SK-N-SH (cell line): Measurements from ENCODE around the gene UBE2D1. TPM values are rescaled to one million over a fixed set of nuclear protein-coding genes. Genes with fewer than 3 reads are reported as not detected.

Source experiments
- CTCF ChIA-PET: fragments of 300-600, 350-600 bp; formaldehyde crosslinking; extraction: SDS; loops from one replicate; lab custom pipeline; 2021; lab: Yijun Ruan, JAX
- POLR2A ChIA-PET: fragments of 350-600 bp; sonication (Branson Sonifier 250); formaldehyde crosslinking; extraction: SDS; loops from one replicate; lab custom pipeline; 2020; ENCODE audit warnings: antibody characterized with exemption, inconsistent platforms; lab: Yijun Ruan, JAX
- DNase-seq: peaks from one replicate; pipeline ENCODE4 v3.0.0; 2012
- H2AFZ ChIP-seq: fragments of 200-600 bp; sonication (generic); 2 replicates; pipeline ENCODE4 v1.8.1; 2016; ENCODE audit warnings: antibody characterized with exemption, mild to moderate bottlenecking, low read depth
- H3F3A ChIP-seq: fragments of 200-600 bp; sonication (generic); replicated peaks from 2 replicates; pipeline ENCODE3; 2016; ENCODE audit warnings: antibody characterized with exemption, mild to moderate bottlenecking; ENCODE audit not compliant: insufficient read depth
- H3K27ac ChIP-seq, 2 experiments: fragments of 200-500 bp in 1 of 2; fragments of 200-600 bp in 1 of 2; sonication (Bioruptor generic) in 1 of 2; sonication (generic), shearing (Covaris generic) in 1 of 2; 2 replicates each; pipeline versions ENCODE4 v1.5.1 to v1.6.1; 2014 to 2016; ENCODE audit warnings: low read depth in 2 of 2, inconsistent platforms in 1 of 2, low read length in 1 of 2, mild to moderate bottlenecking in 1 of 2, mixed read lengths in 1 of 2
- H3K27me3 ChIP-seq: fragments of 200-600 bp; sonication (generic), shearing (Covaris generic); 2 replicates; pipeline ENCODE4 v1.6.1; 2016; ENCODE audit warnings: mixed run types; ENCODE audit not compliant: insufficient read depth
- H3K36me3 ChIP-seq, 2 experiments: fragments of 200-500 bp in 1 of 2; fragments of 200-600 bp in 1 of 2; sonication (Bioruptor generic) in 1 of 2; sonication (generic) in 1 of 2; replicated peaks in 1 of 2; 2 replicates each; pipeline versions ENCODE3 to v1.5.1; 2014 to 2016; ENCODE audit warnings: low read length in 1 of 2, mild to moderate bottlenecking in 1 of 2; ENCODE audit not compliant: insufficient read depth in 2 of 2, control insufficient read depth in 1 of 2
- H3K4me1 ChIP-seq, 2 experiments: fragments of 200-500 bp in 1 of 2; fragments of 200-600 bp in 1 of 2; sonication (Bioruptor generic) in 1 of 2; sonication (generic), shearing (Covaris generic) in 1 of 2; 2 replicates each; pipeline versions ENCODE4 v1.5.1 to v1.6.1; 2014 to 2016; ENCODE audit warnings: low read depth in 1 of 2, low read length in 1 of 2, mixed run types in 1 of 2; ENCODE audit not compliant: insufficient read depth in 2 of 2, control insufficient read depth in 1 of 2
- H3K4me2 ChIP-seq: fragments of 200-600 bp; sonication (generic), shearing (Covaris generic); 2 replicates; pipeline ENCODE4 v1.6.1; 2017; ENCODE audit warnings: mixed run types
- H3K4me3 ChIP-seq, 2 experiments: fragments of 200-500 bp in 1 of 2; fragments of 200-600 bp in 1 of 2; sonication (Bioruptor generic) in 1 of 2; sonication (generic), shearing (Covaris generic) in 1 of 2; 2 replicates each; pipeline versions ENCODE4 v1.5.1 to v1.8.1; 2014 to 2016; ENCODE audit warnings: low read depth in 2 of 2, inconsistent platforms in 1 of 2, low read length in 1 of 2, mild to moderate bottlenecking in 1 of 2, mixed read lengths in 1 of 2, moderate library complexity in 1 of 2
- H3K79me2 ChIP-seq: fragments of 200-600 bp; sonication (generic); 2 replicates; pipeline ENCODE4 v1.8.1; 2017; ENCODE audit warnings: mild to moderate bottlenecking; ENCODE audit not compliant: insufficient read depth
- H3K9ac ChIP-seq: fragments of 200-600 bp; sonication (generic); 2 replicates; pipeline ENCODE4 v1.6.1; 2017; ENCODE audit warnings: mixed run types
- H3K9me2 ChIP-seq: fragments of 200-600 bp; sonication (generic); 2 replicates; pipeline ENCODE4 v1.6.1; 2017; ENCODE audit warnings: mixed run types
- H3K9me3 ChIP-seq: fragments of 200-600 bp; sonication (generic); 2 replicates; pipeline ENCODE4 v1.6.1; 2017; ENCODE audit warnings: mixed run types, mild to moderate bottlenecking, moderate library complexity
- H4K20me1 ChIP-seq: fragments of 200-600 bp; sonication (generic); 2 replicates; pipeline ENCODE4 v1.6.1; 2017; ENCODE audit warnings: mild to moderate bottlenecking, mixed run types; ENCODE audit not compliant: insufficient read depth
- CHD2 ChIP-seq: fragments of 150-350 bp; IDR thresholded peaks from 2 replicates; pipeline ENCODE4 v1.6.1; 2018; ENCODE audit warnings: low read length; ENCODE audit not compliant: partially characterized antibody
- ELF1 ChIP-seq: IDR thresholded peaks from 2 replicates; pipeline ENCODE4 v1.4.0; 2012
- EZH2phosphoT487 ChIP-seq: fragments of 200-600 bp; sonication (generic); IDR thresholded peaks from 2 replicates; pipeline ENCODE4 v1.6.1; 2017; ENCODE audit warnings: low read depth, mixed run types, mild to moderate bottlenecking, antibody characterized with exemption, moderate library complexity, borderline replicate concordance
- FOSL2 ChIP-seq: IDR thresholded peaks from 2 replicates; pipeline ENCODE4 v1.4.0; 2012; ENCODE audit warnings: low read depth, mild to moderate bottlenecking, moderate library complexity, borderline replicate concordance
- FOXJ3 ChIP-seq: sonication (generic); formaldehyde crosslinking; IDR thresholded peaks from 2 replicates; pipeline ENCODE4 v1.5.1; 2020; ENCODE audit warnings: mild to moderate bottlenecking, missing genetic modification reagents
- FOXM1 ChIP-seq: IDR thresholded peaks from 2 replicates; pipeline ENCODE4 v1.4.0; 2012; ENCODE audit warnings: low read depth, mild to moderate bottlenecking
- GABPA ChIP-seq: IDR thresholded peaks from 2 replicates; pipeline ENCODE4 v1.4.0; 2012; ENCODE audit warnings: low read depth, mild to moderate bottlenecking
- IRF3 ChIP-seq: fragments of 150-350 bp; IDR thresholded peaks from 2 replicates; pipeline ENCODE4 v1.6.1; 2016; ENCODE audit warnings: mild to moderate bottlenecking, low read depth, low read length
- JUND ChIP-seq: IDR thresholded peaks from 2 replicates; pipeline ENCODE4 v1.4.0; 2012
- MXI1 ChIP-seq: IDR thresholded peaks from 2 replicates; pipeline ENCODE4 v1.6.1; 2012; ENCODE audit warnings: mild to moderate bottlenecking, low read depth, low read length, improper control_type of control experiment
- NFIC ChIP-seq: IDR thresholded peaks from 2 replicates; pipeline ENCODE4 v1.4.0; 2012; ENCODE audit warnings: borderline replicate concordance
- NRF1 ChIP-seq: IDR thresholded peaks from 2 replicates; pipeline ENCODE4 v1.6.1; 2012; ENCODE audit warnings: low read depth, mild to moderate bottlenecking, low read length
- POLR2AphosphoS5 ChIP-seq: IDR thresholded peaks from 2 replicates; pipeline ENCODE4 v1.6.1; 2012; ENCODE audit warnings: low read depth, low read length
- RAD21 ChIP-seq: IDR thresholded peaks from 2 replicates; pipeline ENCODE4 v1.6.1; 2012; ENCODE audit warnings: mild to moderate bottlenecking, low read length
- RFX5 ChIP-seq: IDR thresholded peaks from 2 replicates; pipeline ENCODE4 v1.6.1; 2012; ENCODE audit warnings: mild to moderate bottlenecking, improper control_type of control experiment, low read length
- RXRA ChIP-seq: IDR thresholded peaks from 2 replicates; pipeline ENCODE4 v1.4.0; 2012; ENCODE audit warnings: low read depth, mild to moderate bottlenecking, borderline replicate concordance
- SIN3A ChIP-seq: IDR thresholded peaks from 2 replicates; pipeline ENCODE4 v1.6.1; 2012; ENCODE audit warnings: low read depth, mild to moderate bottlenecking, low read length, moderate library complexity, borderline replicate concordance
- SMC3 ChIP-seq: IDR thresholded peaks from 2 replicates; pipeline ENCODE4 v1.6.1; 2012; ENCODE audit warnings: low read depth, low read length, improper control_type of control experiment
- TAF1 ChIP-seq: IDR thresholded peaks from 2 replicates; pipeline ENCODE4 v1.6.1; 2012; ENCODE audit warnings: low read depth, mild to moderate bottlenecking, low read length, moderate library complexity, borderline replicate concordance
- TCF12 ChIP-seq: IDR thresholded peaks from 2 replicates; pipeline ENCODE4 v1.4.0; 2012
- USF2 ChIP-seq: fragments of 150-350 bp; IDR thresholded peaks from 2 replicates; pipeline ENCODE4 v1.6.1; 2017; ENCODE audit warnings: antibody characterized with exemption, low read length, low read depth, borderline replicate concordance
- YY1 ChIP-seq: IDR thresholded peaks from 2 replicates; pipeline ENCODE4 v1.4.0; 2012; ENCODE audit warnings: low read depth, mild to moderate bottlenecking
- ZBTB33 ChIP-seq: IDR thresholded peaks from 2 replicates; pipeline ENCODE4 v1.4.0; 2012; ENCODE audit warnings: low read depth, borderline replicate concordance
- WGBS: methylation state at CpG from one replicate; pipeline ENCODE4 v1.1.6; 2017; ENCODE audit warnings: low lambda C conversion rate; 5-methylcytosine and 5-hydroxymethylcytosine counted together
- polyA plus RNA-seq, 3 experiments: library from polyadenylated mRNA; depleted of rRNA; stranded (reverse); fragments of >200 nt; gene quantifications; 2 replicates each; pipeline ENCODE4 v1.2.3, GENCODE V29; 2012
- TF ChIP-seq, protein P1 (sequence below): IDR thresholded peaks from 2 replicates; pipeline ENCODE4 v1.4.0; 2012; ENCODE audit warnings: low read depth
- TF ChIP-seq, protein P2 (sequence below): fragments of 200-600 bp; sonication (generic); IDR thresholded peaks from 2 replicates; pipeline ENCODE4 v1.6.1; 2017; ENCODE audit warnings: antibody characterized with exemption, mild to moderate bottlenecking, moderate library complexity
- TF ChIP-seq, protein P3 (sequence below): IDR thresholded peaks from 2 replicates; pipeline ENCODE4 v1.4.0; 2012; ENCODE audit warnings: low read depth, borderline replicate concordance

UBE2D1 gene
- polyA plus RNA-seq, 1 of the 3 experiments (the other 2 are of a cell fraction): 8.7 TPM

- H3K9me3 ChIP-seq: no peaks in the 10 kb centered on the region
- TF ChIP-seq SMC3 (peak; percentile 40), IRF3 (no peak), MXI1 (peak; percentile 98), YY1 (peak; percentile 29; the same call in 1 of the 2 replicates), ELF1 (peak; percentile 37; the same call in 1 of the 2 replicates), RXRA (no peak), TAF1 (peak; percentile 45), FOSL2 (no peak), SIN3A (peak; percentile 63; the same call in 1 of the 2 replicates), NFIC (no peak), JUND (no peak), CHD2 (no peak), EZH2phosphoT487 (no peak), RFX5 (peak; percentile 31; the same call in 1 of the 2 replicates), POLR2AphosphoS5 (peak; percentile 94), FOXM1 (no peak), NRF1 (peak; percentile 79), FOXJ3 (CRISPR knock-in tag) (no peak), GABPA (peak; percentile 77), TCF12 (peak; percentile 19; the same call in 1 of the 2 replicates), USF2 (0 out of 2 replicates have a peak, but pooled peaks have one; percentile 17), RAD21 (peak; percentile 53), ZBTB33 (no peak)
- TF ChIP-seq, protein P1, sequence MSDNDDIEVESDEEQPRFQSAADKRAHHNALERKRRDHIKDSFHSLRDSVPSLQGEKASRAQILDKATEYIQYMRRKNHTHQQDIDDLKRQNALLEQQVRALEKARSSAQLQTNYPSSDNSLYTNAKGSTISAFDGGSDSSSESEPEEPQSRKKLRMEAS: peak; percentile 93
- TF ChIP-seq, protein P2, sequence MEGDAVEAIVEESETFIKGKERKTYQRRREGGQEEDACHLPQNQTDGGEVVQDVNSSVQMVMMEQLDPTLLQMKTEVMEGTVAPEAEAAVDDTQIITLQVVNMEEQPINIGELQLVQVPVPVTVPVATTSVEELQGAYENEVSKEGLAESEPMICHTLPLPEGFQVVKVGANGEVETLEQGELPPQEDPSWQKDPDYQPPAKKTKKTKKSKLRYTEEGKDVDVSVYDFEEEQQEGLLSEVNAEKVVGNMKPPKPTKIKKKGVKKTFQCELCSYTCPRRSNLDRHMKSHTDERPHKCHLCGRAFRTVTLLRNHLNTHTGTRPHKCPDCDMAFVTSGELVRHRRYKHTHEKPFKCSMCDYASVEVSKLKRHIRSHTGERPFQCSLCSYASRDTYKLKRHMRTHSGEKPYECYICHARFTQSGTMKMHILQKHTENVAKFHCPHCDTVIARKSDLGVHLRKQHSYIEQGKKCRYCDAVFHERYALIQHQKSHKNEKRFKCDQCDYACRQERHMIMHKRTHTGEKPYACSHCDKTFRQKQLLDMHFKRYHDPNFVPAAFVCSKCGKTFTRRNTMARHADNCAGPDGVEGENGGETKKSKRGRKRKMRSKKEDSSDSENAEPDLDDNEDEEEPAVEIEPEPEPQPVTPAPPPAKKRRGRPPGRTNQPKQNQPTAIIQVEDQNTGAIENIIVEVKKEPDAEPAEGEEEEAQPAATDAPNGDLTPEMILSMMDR: peak; percentile 49
- TF ChIP-seq, protein P3, sequence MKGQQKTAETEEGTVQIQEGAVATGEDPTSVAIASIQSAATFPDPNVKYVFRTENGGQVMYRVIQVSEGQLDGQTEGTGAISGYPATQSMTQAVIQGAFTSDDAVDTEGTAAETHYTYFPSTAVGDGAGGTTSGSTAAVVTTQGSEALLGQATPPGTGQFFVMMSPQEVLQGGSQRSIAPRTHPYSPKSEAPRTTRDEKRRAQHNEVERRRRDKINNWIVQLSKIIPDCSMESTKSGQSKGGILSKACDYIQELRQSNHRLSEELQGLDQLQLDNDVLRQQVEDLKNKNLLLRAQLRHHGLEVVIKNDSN: peak; percentile 28; the same call in 1 of the 2 replicates
- TF ChIP-seq, all 33 proteins: peak for 16
- Histone ChIP-seq H3K9me2 (no peaks in the 10 kb centered on the region), H3K9ac (peak within 1 kb of the TSS; percentile 91), H3K27me3 (no peaks in the 10 kb centered on the region), H3K4me1 (peaks cover 11 to 18% of the 10 kb centered on the region in 2 experiments; a peak in 3 of 4 replicates), H3K4me3 (peak within 1 kb of the TSS; percentile 99 to 100), H3K79me2 (peaks cover 44% of the 10 kb centered on the region), H3F3A (peaks cover 15% of the 10 kb centered on the region), H3K36me3 (peaks cover 24 to 35% of the 10 kb centered on the region in 2 experiments), H3K27ac (peak within 1 kb of the TSS; percentile 90 to 96), H3K4me2 (peak within 1 kb of the TSS; percentile 82), H4K20me1 (no peaks in the 10 kb centered on the region), H2AFZ (peak within 1 kb of the TSS; percentile 100)
- ChIA-PET POLR2A (interaction anchor here (1.0 to 1.8 kb wide), 2 partner anchors 12 to 50 kb away, joined by 3 to 7 read pairs; partner anchors contain the start of gene UBE2D1), CTCF (interaction anchor here (0.7 to 3.0 kb wide), 12 partner anchors 11 to 210 kb away, joined by 3 to 22 read pairs (median 3); no protein-coding TSS in a partner anchor)
- DNase-seq: peak; percentile 94
- WGBS: under 1% methylated on average over 20 of the region's 65 CpGs
Observed at GRCh38 chr10:58384999-58385783, 50.4 kb downstream of the UBE2D1 start, which contains the start of gene TFAM. TSS of gene TFAM (plus strand) at chr10:58385410. CDS start at chr10:58385548, 138 bp downstream.
